Inflammatory macrophage treated with lipopolysaccharide for 1 hour (primary cell): Measurements from ENCODE around the gene FBXW7.
A peak's percentile ranks its signal among the peaks of the same experiment; 100 is the strongest.

ENCODE experiments used
- DNase-seq, 2 donors: peaks; one replicate each; pipeline ENCODE4 v3.0.0-alpha.2; 2020 to 2022

Gene FBXW7

DNA sequence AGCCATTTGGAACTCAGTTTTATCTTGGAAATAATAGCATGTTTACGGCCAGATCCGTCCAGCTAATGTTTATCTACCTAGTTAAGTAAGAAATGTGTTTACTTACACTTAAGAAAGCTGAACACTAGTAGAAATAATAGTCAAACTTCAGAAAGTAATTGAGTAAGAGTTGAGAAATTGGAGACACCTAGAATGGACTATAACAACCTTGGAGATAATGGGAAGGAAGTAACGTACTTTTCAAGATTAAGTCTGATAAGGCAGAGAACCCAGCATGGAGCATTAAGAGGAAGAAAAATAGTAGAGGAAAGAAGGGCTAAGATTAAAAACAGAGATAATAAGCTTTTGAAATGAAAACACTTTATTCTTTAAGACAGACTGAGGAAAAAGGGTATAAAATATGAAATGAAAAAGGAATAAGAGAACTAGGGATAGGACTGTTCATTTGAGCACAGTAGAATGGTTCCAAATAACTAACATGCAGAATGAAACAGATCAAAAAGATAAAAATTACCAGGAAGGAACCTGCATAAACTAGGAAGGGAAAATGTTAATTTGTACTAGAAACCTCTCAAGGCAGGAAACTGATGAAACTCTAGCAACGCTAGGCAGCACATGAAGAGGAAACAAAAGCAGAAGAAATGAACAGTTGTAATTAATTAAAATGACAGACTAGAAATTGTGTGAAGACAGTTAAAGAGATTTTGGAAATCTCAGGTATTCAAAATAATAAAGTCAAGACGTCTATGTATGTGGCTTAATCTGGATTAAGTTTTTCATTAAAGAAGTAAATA is 71.7 kb downstream of the FBXW7 start:
- DNase-seq: peak in 1 of 2 donors; percentile 18

DNA sequence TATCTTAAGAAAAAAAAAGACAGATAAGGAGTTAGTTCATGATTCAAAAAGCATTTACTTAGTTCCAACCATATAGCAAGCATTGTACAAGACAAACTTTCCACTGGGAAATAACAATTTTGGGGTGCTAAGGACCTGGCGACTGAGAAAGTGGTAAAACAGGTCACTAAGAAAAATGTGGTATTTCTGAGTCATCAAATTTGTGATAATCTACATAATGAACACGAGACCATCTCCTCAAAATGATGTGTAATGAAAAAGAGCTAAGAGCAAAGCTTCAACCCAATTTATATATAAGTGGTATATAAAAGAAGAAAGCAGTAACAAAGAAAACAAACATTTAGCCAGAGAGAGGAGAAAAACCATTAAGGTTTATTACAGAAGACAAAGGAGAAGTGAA is 72.3 kb downstream of the FBXW7 start:
- DNase-seq: no peak

DNA sequence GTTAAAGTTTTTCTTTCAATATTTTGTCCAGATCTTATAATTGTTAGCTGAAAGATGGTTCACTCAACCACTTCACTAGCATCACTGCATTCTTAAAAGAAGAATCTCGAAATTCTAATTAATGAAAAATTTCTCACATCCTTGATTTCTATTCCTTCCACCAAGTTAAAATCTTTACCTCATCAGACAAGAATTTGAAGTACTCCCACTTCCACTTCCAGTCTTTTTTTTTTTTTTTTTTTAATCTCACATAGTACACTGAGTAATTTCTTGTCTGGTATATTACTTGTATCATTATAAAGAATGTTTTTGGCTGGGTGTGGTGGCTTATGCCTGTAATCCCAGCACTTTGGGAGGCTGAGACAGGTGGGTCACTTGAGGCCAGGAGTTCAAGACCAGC is 73.2 kb downstream of the FBXW7 start:
- DNase-seq: no peak

DNA sequence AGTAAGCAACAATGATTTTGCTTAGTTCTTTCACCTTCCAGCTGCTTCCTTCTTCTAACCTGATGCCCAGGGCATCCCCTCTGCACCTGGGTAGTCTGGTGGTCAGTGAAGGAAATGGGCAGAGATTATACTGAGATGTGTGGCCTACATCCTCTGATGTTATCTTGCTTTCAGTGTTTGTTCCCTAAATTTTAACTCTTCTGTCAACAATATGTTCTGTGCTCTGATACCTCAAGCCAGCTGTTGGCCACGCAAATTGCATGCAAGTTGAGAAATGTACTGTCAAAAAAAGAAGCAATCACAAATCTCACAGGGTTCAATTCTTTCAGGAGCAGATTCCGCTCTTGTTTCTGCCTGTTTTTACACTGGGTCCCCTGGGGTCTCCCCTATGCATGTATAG is 73.8 kb downstream of the FBXW7 start:
- no peak for DNase-seq

DNA sequence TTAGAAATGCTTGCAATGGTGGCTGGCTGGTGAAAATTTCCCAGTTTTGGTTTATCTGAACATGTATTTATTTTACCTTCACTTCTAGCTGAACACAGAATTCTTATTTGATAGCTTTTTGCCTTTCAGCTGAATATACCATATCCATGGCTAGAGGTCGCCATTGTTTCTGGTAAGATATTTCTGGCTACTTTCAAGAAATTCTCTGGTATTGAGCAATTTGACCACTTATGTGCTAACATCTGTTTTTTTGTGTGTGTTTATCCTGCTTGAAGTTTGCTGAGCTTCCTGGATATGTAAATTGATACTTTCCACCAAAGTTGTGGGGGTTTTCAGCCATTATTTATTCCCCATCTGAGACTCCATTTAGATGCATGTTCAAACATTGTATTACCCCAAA is 75.4 kb downstream of the FBXW7 start:
- peak; percentile 76 to 88 for DNase-seq

DNA sequence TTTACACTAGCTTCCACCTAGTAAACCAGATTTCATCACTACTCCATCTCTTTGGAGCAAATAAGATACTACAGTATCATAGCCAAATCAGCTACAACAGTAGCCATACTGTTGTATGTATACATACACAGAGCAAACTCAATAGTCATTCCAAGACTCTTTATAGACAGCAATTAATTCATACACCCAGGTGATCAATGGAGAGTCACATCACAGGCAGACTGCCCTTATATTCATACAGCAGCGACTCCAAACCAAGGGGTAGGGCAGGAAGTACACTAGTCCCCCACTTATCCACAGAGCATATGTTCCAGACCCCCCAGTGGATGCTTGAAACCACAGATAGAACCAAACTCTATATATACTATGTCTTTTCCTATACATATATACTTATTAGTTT is 76.6 kb downstream of the FBXW7 start:
- no peak for DNase-seq

DNA sequence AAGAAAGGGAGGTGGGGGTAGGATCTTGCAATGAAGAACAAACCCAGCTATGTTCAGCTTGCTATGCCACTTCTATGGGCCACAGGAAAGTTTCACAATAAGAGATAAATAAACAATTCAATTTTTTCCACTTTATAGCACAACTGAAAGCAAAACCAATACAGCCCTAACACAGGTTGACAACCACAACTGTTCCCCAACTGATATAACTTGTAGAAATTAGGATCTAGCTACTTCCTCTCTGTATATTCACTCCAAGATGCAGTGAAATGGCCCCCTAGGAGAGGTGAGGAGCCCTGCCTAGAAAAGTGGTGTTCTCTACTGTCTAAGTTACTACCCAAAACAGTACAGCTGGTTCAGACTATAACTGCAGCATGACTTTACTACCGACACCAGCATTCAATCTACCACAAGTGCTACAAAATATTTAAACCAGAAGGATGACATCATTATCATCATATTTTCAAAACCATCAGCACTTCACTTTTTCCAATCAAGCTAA is 77.0 kb downstream of the FBXW7 start:
- DNase-seq: peak; percentile 19 to 20

DNA sequence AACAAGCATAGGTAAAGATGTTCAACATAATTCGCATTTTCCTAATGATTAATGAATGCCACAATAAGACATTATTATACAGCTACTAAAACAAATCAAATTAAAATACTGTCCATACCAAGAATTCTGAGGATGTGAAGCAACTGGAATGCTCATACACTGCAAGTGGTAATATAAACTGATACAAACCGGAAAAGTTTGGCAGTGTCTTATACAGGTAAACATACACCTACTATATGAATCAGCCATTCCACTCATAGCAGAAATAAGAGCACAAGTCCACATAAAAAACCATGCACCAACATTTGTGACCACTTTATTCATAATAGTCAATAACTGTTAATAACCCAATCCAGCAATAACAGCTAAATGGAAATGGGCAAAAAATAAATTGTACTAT is 79.3 kb downstream of the FBXW7 start:
- DNase-seq: no peak

DNA sequence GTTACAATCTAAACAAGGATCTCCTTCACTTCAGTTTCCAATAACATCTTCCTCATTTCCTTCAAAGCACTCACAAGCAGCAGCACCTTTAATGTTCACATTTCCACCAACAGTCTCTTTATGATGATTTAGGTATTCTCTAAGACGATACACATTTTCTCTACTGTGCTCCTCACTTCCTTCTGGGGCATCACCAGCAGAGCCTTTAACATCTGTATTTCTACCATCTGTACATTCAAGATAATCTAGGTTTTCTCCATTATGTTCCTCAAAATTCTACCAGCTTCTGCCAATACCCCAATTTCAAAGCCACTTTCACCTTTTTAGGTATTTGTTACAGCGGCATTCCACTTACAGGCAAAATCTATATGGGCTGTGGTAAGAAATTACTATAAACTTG is 80.6 kb downstream of the FBXW7 start:
- no peak for DNase-seq

DNA sequence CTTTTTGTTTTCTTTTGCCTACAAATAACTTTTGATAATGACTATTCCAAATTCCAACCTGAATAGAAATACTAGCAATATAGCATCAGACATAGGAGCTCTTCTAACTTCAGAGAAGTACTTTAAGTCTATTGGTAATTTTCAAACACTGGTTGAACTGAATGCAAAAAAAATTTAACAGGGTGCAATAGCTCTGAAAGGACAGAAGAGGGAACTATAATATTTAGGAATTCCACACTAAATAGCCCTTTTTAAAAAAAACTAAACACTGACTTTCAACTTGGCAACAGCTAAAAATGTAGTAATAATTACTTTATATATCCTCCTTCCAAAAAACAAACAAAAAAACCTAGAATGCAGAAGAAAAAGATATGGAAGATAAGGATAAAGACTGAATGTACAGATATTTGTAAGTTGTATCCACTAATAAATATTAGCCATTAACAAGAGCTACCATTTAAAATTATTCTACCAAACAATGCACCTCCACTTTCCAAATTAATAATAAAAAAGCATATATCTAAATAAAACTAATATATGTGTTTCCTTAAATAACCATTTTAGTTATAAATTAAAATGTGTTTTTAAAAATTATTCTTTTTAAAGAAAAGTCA is 81.4 kb downstream of the FBXW7 start:
- DNase-seq: peak; percentile 31 to 51

DNA sequence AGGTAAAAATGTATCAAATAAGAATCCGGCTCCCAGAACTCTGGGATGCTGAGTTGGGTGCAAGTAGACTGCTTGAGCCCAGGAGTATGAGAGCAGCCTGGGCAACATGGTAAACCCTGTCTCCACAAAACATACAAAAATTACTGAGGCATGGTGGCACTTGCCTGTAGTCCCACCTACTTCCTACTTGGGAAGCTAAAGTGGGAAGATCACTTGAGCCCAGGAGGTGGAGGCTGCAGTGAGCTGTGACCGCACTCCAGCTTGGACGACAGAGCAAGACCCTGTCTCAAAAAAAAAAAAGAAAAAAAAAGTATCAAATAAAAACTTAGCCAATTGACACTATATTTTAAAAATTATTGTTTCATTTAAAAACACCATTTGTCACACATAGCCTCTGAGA is 84.4 kb downstream of the FBXW7 start:
- DNase-seq: no peak

DNA sequence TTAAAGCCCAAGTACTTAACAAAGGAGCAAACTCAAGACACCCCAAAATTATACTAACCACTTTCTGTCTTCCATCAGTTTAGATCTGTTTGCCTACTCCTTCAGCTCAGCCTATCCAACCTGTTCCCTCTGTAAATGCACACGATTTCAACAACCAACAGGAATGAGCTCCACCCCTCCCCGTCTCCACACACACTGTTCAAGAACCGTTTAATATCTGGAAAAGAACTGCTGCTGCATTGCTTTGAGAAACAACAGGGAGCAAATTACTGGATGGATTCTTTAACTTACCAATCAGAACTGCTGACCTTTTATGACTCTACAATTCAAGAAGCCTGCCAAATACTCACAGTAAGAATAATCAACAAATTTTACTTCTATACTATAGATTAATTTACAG is 87.0 kb downstream of the FBXW7 start:
- no peak for DNase-seq

DNA sequence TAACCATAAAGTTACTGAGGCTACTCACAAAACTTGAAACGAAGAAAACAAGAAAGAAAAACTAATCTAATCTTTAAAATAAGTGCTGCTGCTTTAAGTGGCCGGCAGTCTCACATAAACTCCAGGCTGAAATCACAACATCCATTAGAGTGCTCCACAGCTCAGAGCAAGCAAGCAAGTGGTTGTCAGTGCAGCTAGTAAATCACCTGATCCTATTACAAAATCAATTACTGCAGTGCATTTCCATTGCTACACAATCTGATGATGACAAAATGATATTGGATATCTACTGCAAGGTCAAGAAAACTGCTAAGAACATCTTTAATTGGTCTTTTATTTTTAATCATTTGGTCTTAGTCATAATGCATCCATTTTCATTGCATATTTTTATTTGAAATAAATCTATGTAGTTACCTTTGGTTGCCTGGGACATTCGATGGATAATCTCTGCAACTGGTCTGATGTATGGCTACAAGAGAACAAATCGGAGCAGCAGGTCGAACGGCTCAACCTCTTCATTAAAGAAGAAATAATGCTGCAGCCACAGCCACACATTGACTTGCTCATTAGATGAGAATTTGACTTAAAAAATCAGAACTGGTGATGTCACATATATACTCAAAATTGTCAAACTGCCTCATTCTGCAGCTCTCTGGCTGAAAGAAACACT is 87.7 kb downstream of the FBXW7 start:
- DNase-seq: peak in 1 of 2 donors; percentile 38

DNA sequence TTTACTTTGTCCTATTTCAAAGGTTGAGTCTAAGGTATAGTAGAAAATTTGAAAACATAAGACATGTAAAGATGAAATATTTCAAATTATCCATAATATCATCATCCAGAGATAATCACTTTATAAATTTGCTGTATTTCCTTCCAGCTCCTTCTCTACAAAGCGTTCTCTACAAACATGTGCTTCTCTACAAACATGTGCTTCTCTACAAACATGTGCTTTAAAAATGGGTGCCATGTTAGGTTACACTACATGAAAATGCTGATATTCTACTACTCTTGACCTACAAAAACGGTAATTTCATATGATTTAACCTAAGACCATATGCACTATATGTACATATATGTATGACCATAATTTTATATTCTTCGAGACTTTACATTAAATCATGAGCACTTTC is 92.0 kb downstream of the FBXW7 start:
- no peak for DNase-seq

DNA sequence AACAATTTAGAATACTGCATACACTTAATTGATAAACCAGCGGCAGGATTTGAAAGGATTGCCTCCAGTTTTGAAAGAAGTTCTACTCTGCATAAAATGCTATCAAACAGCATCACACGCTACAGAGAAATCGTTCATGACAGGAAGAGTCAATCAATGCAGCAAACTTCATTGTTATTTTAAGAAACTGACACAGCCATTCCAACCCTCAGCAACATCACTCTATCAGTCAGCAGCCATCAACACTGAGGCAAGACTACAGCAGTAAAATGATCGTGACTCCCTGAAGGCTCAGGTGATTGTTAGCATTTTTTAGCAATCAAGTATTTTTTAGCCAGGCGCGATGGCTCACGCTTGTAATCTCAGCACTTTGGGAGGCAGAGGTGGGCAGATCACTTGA is 98.3 kb downstream of the FBXW7 start:
- DNase-seq: no peak

DNA sequence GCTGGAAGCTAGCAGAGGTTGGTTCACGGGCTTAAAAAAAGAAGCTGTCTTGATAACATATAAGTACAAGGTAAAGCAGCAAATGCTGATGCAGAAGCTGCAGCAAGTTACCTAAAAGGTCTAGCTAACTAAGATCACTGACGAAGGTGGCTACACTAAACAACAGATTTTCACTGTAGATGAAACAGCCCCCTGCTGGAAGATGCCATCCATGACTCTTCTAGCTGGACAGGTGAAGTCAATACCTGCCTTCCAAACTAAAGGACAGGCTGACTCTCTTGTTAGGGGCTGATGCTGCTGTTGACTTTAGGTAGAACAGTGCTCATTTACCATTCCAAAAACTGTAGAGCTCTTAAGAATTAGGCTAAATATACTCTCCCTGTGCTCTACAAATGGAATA is 99.5 kb downstream of the FBXW7 start:
- DNase-seq: no peak

DNA sequence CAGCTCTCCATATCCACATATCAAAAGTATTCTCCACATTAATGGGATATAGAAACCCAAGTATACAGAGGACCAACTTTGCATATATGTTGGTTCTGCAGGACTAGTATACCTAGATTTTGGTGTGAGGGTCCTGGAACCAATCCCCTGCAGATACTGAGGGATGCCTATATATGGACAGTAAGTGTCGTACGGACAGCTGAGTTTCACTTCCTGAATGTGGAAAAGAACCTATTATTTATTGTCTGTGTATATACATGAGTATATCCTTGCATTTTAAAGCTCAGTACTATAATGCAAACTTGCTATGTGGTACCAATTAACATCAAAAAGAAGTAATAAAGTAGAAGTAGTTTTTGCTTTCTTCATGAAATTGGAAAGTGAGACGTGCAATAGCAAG is 101.9 kb downstream of the FBXW7 start:
- no peak for DNase-seq

DNA sequence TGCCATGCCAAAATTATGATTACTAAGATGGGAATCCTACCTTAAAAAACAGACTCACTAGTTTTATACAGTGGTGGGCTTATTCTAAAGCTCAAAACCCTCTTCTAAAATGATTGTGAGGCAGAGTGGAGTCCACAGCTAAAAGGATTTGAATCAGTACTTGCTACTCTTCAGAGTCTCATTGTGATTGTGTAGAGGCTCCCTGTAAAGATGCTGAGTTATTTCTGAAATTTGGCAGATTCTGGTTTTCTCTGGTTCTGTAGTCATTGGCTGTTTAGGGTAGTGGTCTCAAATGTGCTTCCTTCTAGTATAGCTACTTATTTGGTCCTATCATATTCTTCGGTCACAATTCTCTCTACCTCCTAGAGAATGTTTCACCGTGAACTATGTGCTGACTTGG is 104.1 kb downstream of the FBXW7 start:
- DNase-seq: no peak

DNA sequence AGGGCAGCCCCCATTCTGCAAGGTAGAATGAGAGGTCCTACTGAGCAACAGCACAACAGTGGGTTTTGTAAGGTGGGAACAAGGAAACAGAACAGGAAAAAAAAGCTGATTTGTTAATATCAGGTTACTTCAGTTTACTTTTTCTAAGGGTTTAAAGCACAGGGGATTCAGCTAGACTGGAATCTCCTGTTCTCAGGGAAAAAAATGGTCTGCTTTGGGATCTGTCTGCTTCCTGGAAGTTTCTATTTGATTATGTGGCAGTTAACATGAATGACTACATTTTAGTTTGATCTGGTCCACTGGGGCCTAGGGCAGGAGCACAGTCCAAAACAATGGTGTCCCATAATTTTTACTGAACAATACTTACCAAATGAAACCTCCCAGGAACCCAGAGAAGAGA is 104.6 kb downstream of the FBXW7 start:
- no peak for DNase-seq

DNA sequence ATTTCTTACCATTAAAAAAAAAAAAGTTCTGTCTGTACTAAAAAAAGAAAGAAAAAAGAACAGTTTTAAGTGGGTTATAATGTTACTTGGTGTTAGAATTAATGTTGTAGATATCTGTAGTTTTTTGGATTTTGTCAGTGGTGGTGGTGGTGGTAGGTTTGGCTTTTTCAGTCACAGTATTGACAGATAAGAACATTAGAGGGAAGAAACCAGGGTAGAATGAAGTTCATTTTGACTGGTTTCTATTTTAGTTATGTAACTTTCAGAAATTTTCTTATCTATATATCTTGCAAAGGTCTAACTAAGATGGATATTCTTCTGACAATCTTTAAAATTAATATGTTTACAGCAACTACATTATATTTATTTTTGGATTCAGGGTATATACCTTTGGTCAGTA is 105.4 kb downstream of the FBXW7 start:
- DNase-seq: no peak

DNA sequence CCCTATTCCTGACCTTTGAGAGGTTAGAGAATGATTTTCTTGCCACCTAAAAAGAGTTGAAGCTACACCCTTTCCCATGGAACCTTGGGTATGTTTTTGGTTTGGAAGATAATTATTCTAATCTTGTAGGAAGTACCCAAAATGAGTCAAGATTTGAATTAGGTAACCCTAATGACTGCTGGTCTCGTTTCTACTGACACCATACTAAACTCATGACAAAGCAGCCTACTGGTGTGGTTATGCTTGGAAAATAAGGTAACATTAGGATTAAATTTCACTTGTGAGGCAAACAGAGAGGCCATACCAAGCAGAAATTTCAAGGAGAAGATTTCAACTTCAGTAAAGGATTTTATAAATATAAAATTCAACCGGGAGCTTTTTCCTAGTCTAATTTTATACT is 107.9 kb downstream of the FBXW7 start:
- DNase-seq: peak; percentile 24 to 60

DNA sequence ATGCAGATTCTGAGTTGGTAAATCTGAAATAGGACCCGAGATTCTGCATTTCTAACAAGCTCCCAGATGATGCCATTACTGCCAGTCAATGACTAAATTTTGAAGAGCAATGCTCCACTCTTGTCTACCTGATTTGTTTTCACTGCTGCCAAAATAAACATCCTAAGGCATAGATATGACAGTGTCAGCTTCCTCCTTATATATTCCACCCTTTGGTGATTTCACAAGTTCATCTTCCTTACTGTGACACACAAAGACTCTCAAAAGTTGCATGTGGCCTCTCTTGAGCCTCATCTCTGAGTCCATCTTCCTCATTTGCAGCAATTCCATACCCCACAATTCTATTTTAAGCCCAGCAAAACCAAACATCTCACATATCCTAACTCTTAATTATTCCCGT is 110.9 kb downstream of the FBXW7 start:
- peak; percentile 77 to 86 for DNase-seq

DNA sequence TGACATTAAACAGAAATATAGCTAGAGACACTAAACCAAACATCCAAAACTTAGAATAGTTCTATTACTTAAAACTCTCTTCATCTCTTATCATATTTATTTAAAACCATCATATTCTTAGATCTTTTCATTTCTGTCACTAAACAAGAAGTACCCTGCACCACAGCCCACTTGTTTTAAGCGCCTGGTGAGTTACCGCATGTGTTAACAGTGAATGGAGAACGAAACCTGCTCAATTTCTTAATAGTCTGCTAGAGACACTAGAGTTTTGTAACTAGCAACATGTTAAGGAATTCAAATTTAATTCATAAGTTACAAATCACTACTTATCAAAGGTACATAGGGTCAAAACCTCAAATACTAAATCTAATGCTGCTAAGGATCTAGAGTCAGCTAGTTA is 111.5 kb downstream of the FBXW7 start:
- peak; percentile 34 to 44 for DNase-seq

DNA sequence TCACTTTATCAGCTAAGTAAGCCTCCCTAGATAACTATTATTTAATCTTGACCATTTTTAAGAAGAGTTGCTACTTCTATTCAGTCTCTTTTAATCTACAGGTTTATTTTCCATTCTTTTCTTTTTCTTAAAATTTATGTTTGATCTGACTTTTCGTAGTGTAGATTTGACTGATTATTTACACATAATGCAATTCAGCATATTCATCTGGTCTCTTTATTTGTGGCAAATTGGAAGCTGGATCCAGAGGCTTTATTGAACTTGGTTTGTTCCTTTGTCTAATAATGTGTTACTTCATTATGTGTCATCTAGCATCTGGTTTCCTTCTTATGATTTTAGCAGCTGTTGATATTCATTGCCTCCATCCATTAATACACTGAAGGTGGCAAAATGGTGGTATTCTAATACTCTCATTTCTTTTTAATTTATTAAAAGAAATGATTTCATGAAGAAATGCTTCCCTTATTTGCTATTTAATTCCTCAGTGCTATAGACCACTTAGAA is 113.0 kb downstream of the FBXW7 start:
- DNase-seq: no peak
